Measurements from ENCODE around the gene FUT6.

The FUT6 gene

DNA sequence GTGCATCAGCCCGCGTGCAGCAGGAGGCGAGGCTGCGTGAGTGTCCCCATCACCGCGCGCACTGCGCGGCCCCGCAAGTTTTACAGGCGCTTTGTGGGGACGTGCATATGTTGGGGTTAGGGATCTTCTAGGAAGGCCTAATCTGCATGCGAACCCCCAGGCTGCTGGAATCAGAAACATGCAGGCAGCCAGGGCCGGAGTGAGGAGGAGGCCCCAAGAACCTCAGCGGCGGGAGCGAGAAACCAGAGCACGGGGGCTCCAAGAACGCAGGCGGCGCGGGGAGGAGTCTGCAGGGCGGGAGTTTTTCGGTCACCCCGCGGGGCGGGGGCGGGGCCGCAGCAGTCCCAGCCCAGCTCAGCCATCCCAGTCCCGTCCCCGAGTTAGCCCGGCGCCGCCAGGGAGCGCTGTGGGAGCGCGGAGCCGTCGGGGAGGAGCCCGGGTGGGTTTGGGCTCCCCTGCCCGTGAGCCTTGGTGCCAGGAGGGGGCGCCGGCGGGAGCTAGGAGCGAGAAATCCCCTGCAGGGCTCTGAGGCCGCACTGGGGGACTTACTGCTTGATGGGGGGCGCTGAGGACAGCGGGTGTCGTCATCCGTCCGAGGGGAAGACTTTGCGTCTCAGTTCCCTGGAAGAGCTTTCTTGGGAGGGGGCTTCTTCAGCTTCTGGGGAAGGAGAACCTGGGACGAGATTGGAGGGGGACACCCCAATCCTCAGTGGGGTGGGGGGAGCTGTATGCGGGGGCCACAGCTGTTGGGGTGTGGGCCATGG is 35.6 kb downstream of the FUT6 start:
- FAIRE-seq = peak; percentile 25

DNA sequence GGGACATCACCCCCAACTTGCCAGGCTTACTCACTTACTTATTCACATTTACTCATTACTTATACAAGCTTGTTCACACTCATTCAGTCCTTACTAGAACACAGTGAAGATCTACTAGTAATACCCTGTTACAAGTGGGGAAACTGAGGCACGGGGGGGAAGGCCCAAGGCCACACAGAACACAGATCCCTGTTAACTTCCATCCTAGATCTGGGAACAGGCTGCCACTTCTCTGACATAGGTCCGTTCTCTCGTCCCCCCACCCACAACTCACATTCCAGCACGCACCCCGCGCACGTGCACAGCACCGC is 36.1 kb downstream of the FUT6 start:
- no peak for FAIRE-seq

DNA sequence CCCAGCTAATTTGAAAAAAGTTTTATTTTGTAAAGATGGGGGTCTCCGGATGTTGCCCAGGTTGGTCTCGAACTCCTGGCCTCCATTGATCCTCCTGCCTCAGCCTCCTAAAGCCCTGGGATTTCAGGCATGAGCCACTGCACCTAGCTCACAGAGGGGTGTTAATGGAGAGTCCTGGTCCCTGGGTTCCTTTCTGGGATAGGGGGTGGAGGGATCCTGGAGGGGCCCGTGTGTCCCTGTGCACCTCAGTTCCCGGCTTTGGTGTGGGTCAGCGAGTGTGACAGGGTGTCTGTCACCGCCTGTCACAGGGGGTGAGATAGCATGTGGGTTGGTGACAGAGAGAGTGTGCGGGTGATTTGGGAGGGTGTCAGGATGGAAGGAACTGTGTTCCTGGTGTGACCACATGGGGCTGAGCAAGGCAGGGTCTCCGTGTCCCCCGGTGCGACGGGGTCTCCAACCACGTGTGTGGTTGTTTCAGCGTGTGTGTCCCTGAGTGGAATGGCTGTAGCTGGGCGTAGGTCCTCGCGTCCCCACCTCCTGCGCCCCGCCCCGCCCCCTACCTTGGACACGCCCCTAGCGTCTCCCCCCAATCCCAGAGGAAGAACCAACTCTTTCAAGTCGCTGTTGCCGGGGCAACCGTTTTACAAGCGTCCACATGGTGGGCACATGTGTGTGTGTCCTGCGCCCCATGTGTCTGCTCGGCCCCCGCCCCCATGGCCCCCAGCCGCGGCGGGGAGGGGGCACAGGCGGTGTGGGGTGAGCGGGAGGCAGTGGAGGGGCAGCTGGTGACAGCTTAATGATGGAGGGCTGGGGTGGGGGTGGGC is 37.5 kb downstream of the FUT6 start:
- FAIRE-seq = no peak

- FAIRE-seq = no peak
Measured at GRCh38 chr19:5800361-5801270, 38.9 kb downstream of the FUT6 start.

DNA sequence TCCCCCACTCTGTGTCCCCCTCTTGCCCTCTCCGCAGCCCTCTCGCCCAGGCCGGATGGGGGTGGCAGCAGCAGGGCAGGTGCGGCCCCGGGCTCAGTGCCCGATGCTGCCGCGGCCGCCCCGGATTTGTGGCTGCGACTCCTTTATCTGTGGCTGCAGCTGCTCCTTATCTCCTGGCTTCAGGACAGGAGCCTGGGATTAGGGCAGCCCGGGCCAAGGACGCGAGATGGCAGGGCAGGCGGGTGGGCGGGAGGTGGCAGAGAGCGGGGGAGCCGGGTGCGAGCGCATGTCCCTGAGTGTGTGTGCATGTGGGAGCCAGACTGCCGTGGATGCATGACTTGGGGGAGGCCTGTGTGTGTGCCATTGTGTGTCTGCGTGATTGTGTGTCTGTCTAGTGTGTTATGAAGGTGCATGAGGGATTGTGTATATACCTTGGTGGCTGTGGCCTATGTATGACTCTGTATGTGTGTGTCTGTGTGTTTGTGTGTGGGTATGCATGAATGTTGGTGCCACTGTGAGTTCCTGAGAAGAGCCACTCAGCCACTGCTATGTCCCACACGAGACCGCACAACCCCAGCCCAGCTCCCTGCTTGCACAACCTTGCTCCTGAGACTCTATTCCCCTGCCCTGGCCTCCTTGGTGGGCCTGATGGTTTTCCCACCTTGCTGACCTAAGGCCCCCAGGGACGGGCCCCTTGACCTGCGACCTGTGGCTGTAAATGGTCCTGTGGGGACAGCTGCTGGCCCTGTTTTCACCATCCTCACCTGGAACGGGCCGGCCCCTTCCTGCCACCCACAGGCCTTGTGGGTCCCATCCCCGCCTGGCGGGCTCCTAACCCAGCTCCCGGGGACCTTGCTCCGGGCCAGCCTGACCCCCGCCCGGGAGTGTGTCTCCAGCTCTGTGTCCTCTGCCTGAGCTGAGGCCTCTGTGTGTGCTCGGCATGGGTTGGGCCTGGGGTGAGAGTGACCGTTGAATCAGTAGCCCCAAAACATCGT is 40.0 kb downstream of the FUT6 start:
- no peak for FAIRE-seq

DNA sequence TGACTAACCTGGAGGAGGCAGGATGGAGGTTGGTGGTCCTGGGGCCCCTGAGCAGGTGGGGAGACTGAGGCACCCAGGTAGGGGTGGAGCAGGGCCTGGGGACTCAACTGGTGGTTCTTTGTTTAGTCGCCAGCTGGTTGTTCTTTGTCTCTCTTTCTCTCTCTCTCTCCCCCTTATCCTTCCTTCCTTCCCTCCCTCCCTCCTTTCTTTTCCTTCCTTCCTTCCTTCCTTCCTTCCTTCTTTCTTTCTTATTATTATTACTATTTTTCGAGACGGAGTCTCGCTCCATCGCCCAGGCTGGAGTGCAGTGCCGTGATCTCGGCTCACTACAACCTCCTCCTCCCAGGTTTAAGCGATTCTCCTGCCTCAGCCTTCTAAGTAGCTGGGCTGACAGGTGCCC is 41.3 kb downstream of the FUT6 start:
- no peak for FAIRE-seq

- FAIRE-seq = no peak
Measured at GRCh38 chr19:5795382-5795919, 44.1 kb downstream of the FUT6 start.

GRCh38 chr19:5793188-5793587 is 46.3 kb downstream of the FUT6 start:
- no peak for FAIRE-seq

DNA sequence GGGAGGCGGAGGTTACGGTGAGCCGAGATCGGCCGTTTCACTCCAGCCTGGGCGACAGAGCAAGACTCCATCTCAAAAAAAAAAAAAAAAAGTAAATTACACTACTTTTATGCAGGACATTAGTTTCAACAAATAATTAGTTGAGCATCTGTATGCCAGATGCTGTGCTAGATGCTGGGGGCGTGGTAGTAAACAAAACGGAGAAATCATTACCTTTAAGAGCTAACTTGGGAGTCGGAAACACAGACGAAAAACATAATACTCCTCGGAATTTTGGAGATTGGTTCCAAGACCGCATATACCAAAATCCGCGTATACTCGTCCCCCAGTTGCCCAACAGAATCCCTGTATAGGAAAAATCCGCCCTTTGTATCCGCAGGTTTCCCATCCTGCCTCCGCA is 47.3 kb downstream of the FUT6 start:
- no peak for FAIRE-seq

GRCh38 chr19:5790559-5791520 is 48.7 kb downstream of the FUT6 start, which contains the start of gene DUS3L:
Gene DUS3L (minus strand): TSS chr19:5791163. CDS start chr19:5791141, 22 bp downstream.
- FAIRE-seq = peak; percentile 95

DNA sequence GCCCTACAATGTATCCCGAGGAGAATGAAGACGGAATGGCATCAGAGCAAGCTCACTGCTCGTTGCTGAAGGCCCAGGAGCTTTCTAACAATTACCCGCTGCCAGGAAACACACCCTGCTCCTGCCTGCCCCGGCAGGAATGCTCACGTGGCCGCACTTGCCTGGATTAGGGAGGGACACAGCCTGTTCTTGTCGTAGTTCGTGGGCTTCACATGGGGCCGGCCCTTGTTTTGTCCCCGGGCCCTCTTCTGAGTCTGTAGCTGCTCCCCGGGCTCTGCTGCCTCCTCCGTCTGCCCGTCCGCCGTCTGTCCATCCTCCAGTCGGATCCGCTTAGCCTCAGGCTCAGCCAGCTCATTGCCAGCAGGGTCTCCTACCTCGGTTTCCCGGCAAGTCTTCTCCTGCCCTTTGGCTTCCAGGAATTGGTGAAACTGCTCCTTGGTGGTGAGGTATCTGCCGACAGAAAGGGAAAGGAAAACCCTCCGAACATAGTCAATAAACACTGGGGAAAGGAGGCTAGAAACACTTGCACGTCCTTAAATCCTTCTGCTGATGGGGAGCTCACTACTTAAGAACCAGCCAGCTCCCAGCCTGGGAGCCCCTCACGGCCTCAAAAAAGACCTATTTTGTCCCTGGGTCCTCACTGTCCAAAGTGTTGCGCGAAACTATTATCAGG is 49.5 kb downstream of the FUT6 start:
- FAIRE-seq = no peak

GRCh38 chr19:5789351-5789761 is 50.1 kb downstream of the FUT6 start:
- no peak for FAIRE-seq

DNA sequence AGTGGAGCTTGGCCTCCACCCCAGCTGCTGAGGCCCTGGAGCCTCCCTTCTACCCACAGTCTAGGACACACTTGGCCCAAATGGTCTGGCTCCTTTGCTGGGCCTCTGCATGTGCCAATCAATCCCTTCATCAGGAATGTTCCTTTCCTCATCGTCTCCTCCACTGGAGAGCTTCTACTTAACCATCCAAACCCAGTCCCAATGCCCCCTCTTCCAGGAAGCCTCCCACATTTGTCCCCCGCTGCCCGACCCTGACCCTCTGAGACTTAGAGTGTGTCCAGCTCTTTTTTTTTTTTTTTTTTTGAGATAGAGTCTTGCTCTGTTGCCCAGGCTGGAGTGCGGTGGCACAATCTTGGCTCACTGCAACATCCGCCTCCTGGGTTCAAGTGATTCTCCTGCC is 51.1 kb downstream of the FUT6 start:
- no peak for FAIRE-seq

DNA sequence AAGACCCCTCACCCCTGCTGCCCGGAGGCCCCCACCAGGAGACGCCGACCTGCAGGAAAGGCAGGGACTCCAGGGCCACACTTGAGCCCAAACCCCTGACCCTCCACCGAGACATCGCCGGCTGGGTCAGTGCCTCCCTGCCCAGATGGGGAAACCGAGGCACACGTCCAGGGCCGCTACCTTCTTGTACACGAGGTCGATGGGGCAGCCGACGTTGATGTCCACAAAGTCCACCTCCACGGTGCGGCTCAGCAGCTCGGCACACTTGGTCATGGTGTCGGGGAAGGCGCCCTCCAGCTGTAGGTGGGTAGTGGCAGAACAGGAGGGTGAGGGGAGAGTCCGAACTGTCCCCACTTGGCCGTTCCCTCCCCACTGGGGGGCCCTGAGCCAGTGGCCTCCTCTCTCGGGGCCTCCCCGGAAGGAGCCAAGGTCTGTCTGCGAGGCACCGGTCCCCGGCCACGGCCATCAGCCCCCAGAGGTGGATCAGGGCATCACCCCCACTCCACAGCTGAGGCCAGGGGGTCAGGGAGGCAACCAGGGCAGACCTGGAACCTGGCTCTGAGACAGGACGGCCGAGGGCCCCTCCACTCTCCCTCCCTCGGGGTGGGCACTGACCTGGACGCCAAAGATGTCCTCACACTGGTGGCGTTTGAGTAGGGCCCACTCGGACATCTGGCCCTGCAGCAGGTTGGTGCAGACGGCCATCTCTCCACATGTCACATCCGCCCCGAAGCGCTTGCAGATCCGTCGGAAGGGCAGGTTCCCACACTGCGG is 51.9 kb downstream of the FUT6 start:
- no peak for FAIRE-seq

- FAIRE-seq = no peak
Measured at GRCh38 chr19:5786593-5787408, 52.7 kb downstream of the FUT6 start.

DNA sequence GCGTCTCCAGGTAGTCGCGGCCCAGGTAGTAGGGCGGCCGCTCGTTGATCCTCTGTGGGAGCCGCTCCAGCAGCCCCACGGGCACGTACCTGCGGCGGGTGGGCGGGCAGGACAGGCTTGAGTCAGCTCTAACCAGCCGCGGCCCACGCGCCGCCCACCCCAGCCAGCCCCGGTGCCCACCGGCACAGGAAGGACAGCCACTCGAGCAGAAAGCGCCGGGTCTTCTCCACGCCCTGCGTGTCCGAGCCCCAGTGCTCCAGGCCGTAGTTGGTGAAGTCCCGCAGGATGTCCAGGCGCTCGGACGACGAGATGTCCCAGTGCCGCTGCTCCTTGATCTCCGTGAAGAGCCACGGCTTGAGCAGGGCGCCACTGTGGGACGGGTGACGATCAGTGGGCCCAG is 54.1 kb downstream of the FUT6 start:
- no peak for FAIRE-seq

GRCh38 chr19:5784581-5785147 is 54.8 kb downstream of the FUT6 start, which contains the start of gene PRR22:
Gene PRR22 (minus strand): TSS chr19:5784746. CDS start chr19:5784660, 86 bp downstream.
- FAIRE-seq = no peak
